ENCODE data around the gene EPC2.
"Not testable (repeated sequence)": the region's sequence is repeated elsewhere in the genome, so short reads cannot be mapped to it uniquely, and the experiment has no call there.

The EPC2 gene

GRCh38 chr2:148687543-148687942 is 43.0 kb downstream of the EPC2 start:
- no peak overlapping the region for H3K9ac ChIP-seq (ENCODE audit: low read length)
- no peaks in the 10 kb centered on the region; the same call in 1 of the 2 replicates for H3K36me3 ChIP-seq (replicated peaks; ENCODE audit: insufficient read depth, low read length)
- H3K27ac ChIP-seq (ENCODE audit: low read length), result no peak overlapping the region
- peaks cover 29% of the 10 kb centered on the region for H4K20me1 ChIP-seq (ENCODE audit: insufficient read depth, low read length)
- H3K4me1 ChIP-seq (ENCODE audit: low read length), result no peaks in the 10 kb centered on the region
- no peak overlapping the region for H2AFZ ChIP-seq (ENCODE audit: low read length)
- no peaks in the 10 kb centered on the region for H3F3A ChIP-seq (ENCODE audit: insufficient read depth, low read length)
- no peaks in the 10 kb centered on the region for H3K9me3 ChIP-seq (replicated peaks; ENCODE audit: insufficient read depth, low read length)
- H3K27me3 ChIP-seq (replicated peaks; ENCODE audit: insufficient read depth, low read length), result no peaks in the 10 kb centered on the region
- TF ChIP-seq EZH2 (optimal IDR thresholded peaks at IDR 0.05; ENCODE audit: low read depth, low read length), result no peak
- H3K4me2 ChIP-seq (ENCODE audit: low read depth, low read length), result no peak overlapping the region
- DNase-seq, result no peak
- no peaks in the 10 kb centered on the region for H3K9me2 ChIP-seq (replicated peaks; ENCODE audit: insufficient read depth, low read length)
- peaks cover 94% of the 10 kb centered on the region for H3K79me2 ChIP-seq (ENCODE audit: low read length)
- H3K4me3 ChIP-seq (ENCODE audit: low read length), result no peak overlapping the region

- not testable (repeated sequence) for H3K9me3 ChIP-seq (replicated peaks; ENCODE audit: insufficient read depth, low read length); H3K4me2 ChIP-seq (ENCODE audit: low read depth, low read length); H3K9me2 ChIP-seq (replicated peaks; ENCODE audit: insufficient read depth, low read length); H3K36me3 ChIP-seq (replicated peaks; ENCODE audit: insufficient read depth, low read length); H3K27me3 ChIP-seq (replicated peaks; ENCODE audit: insufficient read depth, low read length); DNase-seq; H3K4me3 ChIP-seq (ENCODE audit: low read length); H3K9ac ChIP-seq (ENCODE audit: low read length); H3K27ac ChIP-seq (ENCODE audit: low read length); H3K4me1 ChIP-seq (ENCODE audit: low read length); H2AFZ ChIP-seq (ENCODE audit: low read length); H3F3A ChIP-seq (ENCODE audit: insufficient read depth, low read length)
- Histone ChIP-seq H4K20me1 (ENCODE audit: insufficient read depth, low read length) (peaks cover 29% of the 10 kb centered on the region), H3K79me2 (ENCODE audit: low read length) (peaks cover 93% of the 10 kb centered on the region)
Observed at GRCh38 chr2:148688011-148688410, 43.5 kb downstream of the EPC2 start.

- Histone ChIP-seq H3K9ac (ENCODE audit: low read length) (no peak overlapping the region), H3K4me3 (ENCODE audit: low read length) (no peak overlapping the region), H3K9me3 (replicated peaks; ENCODE audit: insufficient read depth, low read length) (no peaks in the 10 kb centered on the region), H3K4me1 (ENCODE audit: low read length) (no peaks in the 10 kb centered on the region), H2AFZ (ENCODE audit: low read length) (no peak overlapping the region), H3K27ac (ENCODE audit: low read length) (no peak overlapping the region), H3K9me2 (replicated peaks; ENCODE audit: insufficient read depth, low read length) (no peaks in the 10 kb centered on the region), H3K36me3 (replicated peaks; ENCODE audit: insufficient read depth, low read length) (no peaks in the 10 kb centered on the region), H3F3A (ENCODE audit: insufficient read depth, low read length) (no peaks in the 10 kb centered on the region), H3K79me2 (ENCODE audit: low read length) (peaks cover 61% of the 10 kb centered on the region), H3K27me3 (replicated peaks; ENCODE audit: insufficient read depth, low read length) (no peaks in the 10 kb centered on the region), H3K4me2 (ENCODE audit: low read depth, low read length) (no peak overlapping the region), H4K20me1 (ENCODE audit: insufficient read depth, low read length) (no peaks in the 10 kb centered on the region)
- no peak for TF ChIP-seq CTCF (IDR thresholded peaks at IDR 0.05; ENCODE audit: low read length)
- TF ChIP-seq EZH2phosphoT487 (IDR thresholded peaks at IDR 0.05; ENCODE audit: low read length), result no peak
- TF ChIP-seq EZH2 (optimal IDR thresholded peaks at IDR 0.05; ENCODE audit: low read depth, low read length), result no peak
- no peak for DNase-seq
Observed at GRCh38 chr2:148696985-148697384, 52.4 kb downstream of the EPC2 start.

- Histone ChIP-seq H3K4me3 (ENCODE audit: low read length) (no peak overlapping the region), H2AFZ (ENCODE audit: low read length) (no peak overlapping the region), H3K4me1 (ENCODE audit: low read length) (no peaks in the 10 kb centered on the region; the same call in 1 of the 2 replicates), H4K20me1 (ENCODE audit: insufficient read depth, low read length) (no peaks in the 10 kb centered on the region), H3K79me2 (ENCODE audit: low read length) (peaks cover 70% of the 10 kb centered on the region), H3K9me2 (replicated peaks; ENCODE audit: insufficient read depth, low read length) (no peaks in the 10 kb centered on the region), H3K9me3 (replicated peaks; ENCODE audit: insufficient read depth, low read length) (no peaks in the 10 kb centered on the region), H3K27me3 (replicated peaks; ENCODE audit: insufficient read depth, low read length) (no peaks in the 10 kb centered on the region), H3K36me3 (replicated peaks; ENCODE audit: insufficient read depth, low read length) (no peaks in the 10 kb centered on the region), H3K4me2 (ENCODE audit: low read depth, low read length) (no peak overlapping the region), H3K27ac (ENCODE audit: low read length) (no peak overlapping the region), H3K9ac (ENCODE audit: low read length) (no peak overlapping the region), H3F3A (ENCODE audit: insufficient read depth, low read length) (no peaks in the 10 kb centered on the region)
- TF ChIP-seq EZH2phosphoT487 (IDR thresholded peaks at IDR 0.05; ENCODE audit: low read length) (no peak), EZH2 (optimal IDR thresholded peaks at IDR 0.05; ENCODE audit: low read depth, low read length) (no peak), CTCF (IDR thresholded peaks at IDR 0.05; ENCODE audit: low read length) (no peak)
- DNase-seq, result no peak
Observed at GRCh38 chr2:148699830-148700229, 55.3 kb downstream of the EPC2 start.

Measured in MM.1S (cell line).